ENCODE measurements around the gene KRT25. TPM values are rescaled to one million over a fixed set of nuclear protein-coding genes. Genes with fewer than 3 reads are reported as not detected.

KRT25 gene
- total RNA-seq, 1 donor from 2014 or later = not detected

- intact Hi-C loops (cut with micrococcal nuclease) = no loop called here
Observed at GRCh38 chr17:40699371-40699770, 55.8 kb downstream of the KRT25 start.

Other genes with a start within 250 kb of the KRT25 start
- gene CCR7, start 189.9 kb downstream of the KRT25 start, total RNA-seq = 111 and 113 TPM in 2 replicates
- gene SMARCE1, start 107.5 kb downstream of the KRT25 start, total RNA-seq = 110 and 111 TPM in 2 replicates
- gene KRT222, start 90.2 kb downstream of the KRT25 start, total RNA-seq = not detected in 2 replicates
- not detected in 2 replicates for gene KRT24, start 51.6 kb downstream of the KRT25 start, total RNA-seq
- gene KRT26, start 16.9 kb upstream of the KRT25 start, total RNA-seq = not detected in 2 replicates
- gene KRT27, start 27.2 kb upstream of the KRT25 start, total RNA-seq = not detected in 2 replicates
- gene KRT28, start 44.6 kb upstream of the KRT25 start, total RNA-seq = not detected in 2 replicates
- gene KRT10, start 67.3 kb upstream of the KRT25 start, total RNA-seq = 29.9 and 32.8 TPM in 2 replicates
- not detected in 2 replicates for gene KRT12, start 111.9 kb upstream of the KRT25 start, total RNA-seq
- gene KRT20, start 129.9 kb upstream of the KRT25 start, total RNA-seq = not detected in 2 replicates
- gene KRT23, start 182.3 kb upstream of the KRT25 start, total RNA-seq = not detected in 2 replicates
- gene KRT39, start 211.6 kb upstream of the KRT25 start, total RNA-seq = not detected in 2 replicates
- not detected in 2 replicates for gene KRT40, start 229.0 kb upstream of the KRT25 start, total RNA-seq
- gene KRTAP3-3, start 238.8 kb upstream of the KRT25 start, total RNA-seq = not detected in 2 replicates
- not detected in 2 replicates for gene KRTAP3-2, start 244.6 kb upstream of the KRT25 start, total RNA-seq